Measurements from ENCODE around the gene MCFD2.

Gene MCFD2

DNA sequence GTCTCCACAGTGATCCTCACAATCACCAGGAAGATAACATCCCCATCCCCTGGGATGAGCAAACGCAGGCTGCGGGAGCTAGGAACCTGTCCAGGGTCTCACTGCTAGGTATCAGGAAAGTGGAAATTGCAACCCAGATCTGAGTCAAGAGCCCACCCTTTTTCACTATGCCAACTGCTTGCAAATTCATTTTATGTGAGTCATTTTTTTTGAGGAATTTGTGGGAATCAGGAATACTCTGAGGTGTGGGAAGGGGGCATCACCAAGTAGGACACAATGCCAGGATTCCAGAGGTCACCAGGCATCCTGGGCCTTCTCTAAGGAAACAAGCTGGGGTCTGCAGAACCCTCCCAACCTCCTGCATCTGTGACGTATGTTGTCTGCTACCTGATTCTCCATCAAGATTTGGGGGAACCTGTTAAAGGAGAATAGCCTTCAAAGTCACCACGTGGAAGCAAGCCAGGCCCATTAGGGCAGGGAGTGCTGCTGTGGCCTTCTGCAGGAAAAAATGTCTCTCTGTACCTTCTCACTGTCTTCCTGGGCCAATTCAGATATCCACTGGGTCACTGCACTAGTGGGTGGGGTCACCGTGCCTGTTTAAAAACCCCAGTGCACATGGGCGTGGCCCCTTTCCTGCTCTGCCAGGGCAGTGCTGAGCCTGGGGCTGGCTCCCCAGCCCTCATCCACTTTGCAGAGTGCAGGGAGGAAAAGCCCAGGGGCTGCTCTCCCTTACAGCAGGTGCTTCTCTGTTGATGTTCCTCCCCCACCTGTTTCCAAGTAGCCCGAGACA, 50.2 kb downstream of the MCFD2 start:
- DNase-seq (ENCODE audit: insufficient read length) (no peak), FAIRE-seq (no peak)
- TF ChIP-seq TAF1 (IDR thresholded peaks at IDR 0.05; ENCODE audit: borderline replicate concordance, low read depth, low read length) (no peak), POLR2AphosphoS5 (IDR thresholded peaks at IDR 0.05; ENCODE audit: low read depth, low read length) (no peak), POLR2A (IDR thresholded peaks at IDR 0.05; ENCODE audit: low read depth, low read length) (no peak)

DNA sequence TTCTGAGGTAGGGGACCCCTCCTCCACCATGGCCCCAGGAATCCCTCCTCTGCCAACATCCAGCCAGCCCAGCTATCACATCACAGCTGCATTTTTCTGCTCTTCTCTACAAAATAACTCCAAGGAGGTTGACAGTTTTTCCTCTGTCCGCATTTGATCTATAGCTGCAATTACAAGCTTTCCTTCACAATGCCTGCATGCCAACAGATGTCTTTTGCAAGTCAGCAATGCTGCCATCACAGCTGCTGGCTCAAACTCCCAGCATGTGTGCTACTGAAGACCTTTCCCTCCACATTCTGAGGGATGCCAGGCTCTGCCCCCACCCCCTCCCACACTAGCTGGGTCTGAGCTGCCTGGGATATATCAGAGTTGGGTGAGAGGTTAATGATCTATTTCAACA, 51.7 kb downstream of the MCFD2 start:
- DNase-seq (ENCODE audit: insufficient read length) (no peak), FAIRE-seq (no peak)
- TF ChIP-seq POLR2A (IDR thresholded peaks at IDR 0.05; ENCODE audit: low read depth, low read length) (no peak), TAF1 (IDR thresholded peaks at IDR 0.05; ENCODE audit: borderline replicate concordance, low read depth, low read length) (no peak), POLR2AphosphoS5 (IDR thresholded peaks at IDR 0.05; ENCODE audit: low read depth, low read length) (no peak)

DNA sequence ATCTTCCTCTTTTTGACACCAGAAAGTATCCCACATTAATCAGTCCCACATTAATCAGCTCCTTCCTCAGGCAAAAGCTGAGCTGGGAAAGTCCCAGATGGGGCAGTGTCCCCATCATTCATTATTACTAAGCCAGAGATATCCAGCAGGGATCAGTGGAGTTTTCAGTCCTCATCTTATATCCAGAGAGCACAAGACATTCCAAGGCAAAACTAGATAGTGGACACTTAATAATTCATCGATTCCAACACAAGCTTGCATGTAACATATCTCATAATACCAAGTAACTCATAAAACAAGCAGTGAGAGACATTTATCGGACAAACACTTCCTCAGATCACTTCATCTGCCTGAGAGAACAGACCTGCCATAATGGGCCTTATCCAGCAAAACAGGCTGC, 53.1 kb downstream of the MCFD2 start:
- no peak for DNase-seq (ENCODE audit: insufficient read length)
- no peak for FAIRE-seq
- no peak for TF ChIP-seq TAF1 (IDR thresholded peaks at IDR 0.05; ENCODE audit: borderline replicate concordance, low read depth, low read length)
- TF ChIP-seq POLR2A (IDR thresholded peaks at IDR 0.05; ENCODE audit: low read depth, low read length): no peak
- no peak for TF ChIP-seq POLR2AphosphoS5 (IDR thresholded peaks at IDR 0.05; ENCODE audit: low read depth, low read length)

DNA sequence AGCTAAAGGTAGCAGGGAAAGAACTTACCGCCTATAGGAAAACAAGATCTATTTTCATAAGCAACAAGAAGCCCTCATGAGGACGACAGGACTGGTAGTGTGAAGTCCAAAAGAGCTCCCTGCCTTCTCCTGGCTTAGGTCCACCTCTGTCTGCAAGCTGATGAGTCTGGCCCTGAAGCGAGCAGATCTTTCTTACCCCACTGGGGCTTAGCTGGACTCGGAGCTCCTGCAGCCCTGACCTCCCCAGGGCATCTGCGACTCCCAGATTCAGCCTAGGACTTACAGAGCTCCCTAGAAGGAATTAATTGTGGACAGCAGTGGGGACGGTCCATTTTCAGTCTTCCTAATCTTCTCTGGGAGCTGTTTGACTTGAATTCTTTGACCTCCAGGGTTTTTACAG, 53.7 kb downstream of the MCFD2 start:
- FAIRE-seq (no peak), DNase-seq (ENCODE audit: insufficient read length) (no peak)

DNA sequence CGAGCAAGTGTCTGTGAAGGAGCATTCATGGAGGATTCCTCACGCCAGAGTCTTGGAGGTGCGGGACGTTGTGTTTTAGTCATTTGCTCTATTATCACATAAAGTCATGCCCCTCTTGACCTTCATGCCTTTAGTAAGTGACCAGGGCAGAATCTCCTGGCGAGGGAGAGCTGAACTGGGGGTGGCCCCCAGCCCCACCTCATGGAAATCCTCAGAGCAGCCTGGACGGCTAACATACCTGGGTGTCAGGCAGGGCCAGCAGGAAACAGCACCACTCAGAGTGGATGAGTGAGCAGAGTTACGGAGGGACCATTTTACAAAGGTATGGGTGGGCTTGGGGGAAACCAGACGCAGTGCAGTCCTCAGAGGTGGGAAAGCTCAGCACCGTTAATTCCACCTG, 56.1 kb downstream of the MCFD2 start:
- DNase-seq (ENCODE audit: insufficient read length): no peak
- no peak for FAIRE-seq
- no peak for TF ChIP-seq POLR2AphosphoS5 (IDR thresholded peaks at IDR 0.05; ENCODE audit: low read depth, low read length)
- TF ChIP-seq TAF1 (IDR thresholded peaks at IDR 0.05; ENCODE audit: borderline replicate concordance, low read depth, low read length): no peak
- no peak for TF ChIP-seq POLR2A (IDR thresholded peaks at IDR 0.05; ENCODE audit: low read depth, low read length)

More for the DNA sequence above, 53.7 kb downstream of the MCFD2 start:
- no peak for TF ChIP-seq POLR2A (IDR thresholded peaks at IDR 0.05; ENCODE audit: low read depth, low read length)
- no peak for TF ChIP-seq POLR2AphosphoS5 (IDR thresholded peaks at IDR 0.05; ENCODE audit: low read depth, low read length)
- no peak for TF ChIP-seq TAF1 (IDR thresholded peaks at IDR 0.05; ENCODE audit: borderline replicate concordance, low read depth, low read length)

DNA sequence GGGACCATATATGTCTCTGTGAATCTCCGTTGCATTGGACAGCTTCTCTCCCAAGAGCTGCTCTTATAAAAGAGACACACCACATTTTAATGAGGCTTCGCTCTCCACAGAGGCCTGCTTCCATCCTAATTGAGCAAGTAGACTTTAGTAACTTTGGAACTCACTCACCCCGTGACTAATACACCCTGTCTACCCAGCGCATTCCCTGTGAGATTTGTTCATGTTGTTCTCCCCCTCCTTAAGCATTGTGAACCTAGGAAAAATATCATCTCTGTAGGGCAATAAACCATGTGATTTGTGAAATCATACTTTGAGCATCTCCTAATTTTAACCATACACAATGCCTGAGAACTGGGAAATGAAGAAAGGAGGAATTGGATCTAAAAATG, 56.9 kb downstream of the MCFD2 start:
- DNase-seq (ENCODE audit: insufficient read length) (no peak), FAIRE-seq (no peak)
- no peak for TF ChIP-seq POLR2A (IDR thresholded peaks at IDR 0.05; ENCODE audit: low read depth, low read length)
- no peak for TF ChIP-seq POLR2AphosphoS5 (IDR thresholded peaks at IDR 0.05; ENCODE audit: low read depth, low read length)
- no peak for TF ChIP-seq TAF1 (IDR thresholded peaks at IDR 0.05; ENCODE audit: borderline replicate concordance, low read depth, low read length)

DNA sequence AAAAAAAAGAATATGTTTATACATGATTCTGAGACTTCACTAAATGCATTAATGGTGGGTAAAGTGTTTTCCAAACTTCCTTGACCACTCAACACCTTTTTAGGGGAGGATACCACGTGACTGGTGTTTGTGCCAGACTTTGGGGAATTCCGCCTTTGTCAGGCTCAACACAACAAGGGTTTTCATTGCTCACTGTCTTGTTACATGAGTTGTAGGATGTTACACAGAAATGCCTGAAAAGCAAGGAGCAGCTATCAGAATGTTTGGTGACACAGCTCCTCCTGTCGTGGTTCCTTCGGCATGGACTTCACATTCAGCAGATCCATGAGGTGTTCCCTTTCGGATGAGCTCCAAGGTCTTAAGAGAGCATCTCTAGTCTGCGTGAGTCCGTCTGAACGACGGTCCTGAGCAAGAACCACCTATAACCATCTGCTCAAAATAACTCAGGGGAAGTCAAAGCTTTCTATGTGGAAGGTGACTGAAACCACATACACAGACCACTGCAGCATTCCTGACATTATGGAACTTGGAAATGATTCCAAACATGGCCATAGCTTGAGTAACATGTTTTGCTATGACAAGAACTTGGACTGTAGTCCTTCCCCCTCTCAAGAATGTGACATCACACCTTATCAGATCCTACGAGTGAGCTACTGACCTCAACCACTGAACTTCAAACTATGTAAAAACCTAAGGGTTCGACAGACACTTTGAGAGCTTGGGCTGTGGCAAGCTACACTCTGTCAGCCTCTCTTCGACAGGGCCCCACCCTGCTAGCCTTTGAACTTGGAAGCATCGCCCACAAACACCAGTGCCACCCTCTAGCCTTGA, 57.5 kb downstream of the MCFD2 start:
- DNase-seq (ENCODE audit: insufficient read length) (no peak), FAIRE-seq (no peak)
- TF ChIP-seq TAF1 (IDR thresholded peaks at IDR 0.05; ENCODE audit: borderline replicate concordance, low read depth, low read length): no peak
- TF ChIP-seq POLR2AphosphoS5 (IDR thresholded peaks at IDR 0.05; ENCODE audit: low read depth, low read length): no peak
- no peak for TF ChIP-seq POLR2A (IDR thresholded peaks at IDR 0.05; ENCODE audit: low read depth, low read length)

DNA sequence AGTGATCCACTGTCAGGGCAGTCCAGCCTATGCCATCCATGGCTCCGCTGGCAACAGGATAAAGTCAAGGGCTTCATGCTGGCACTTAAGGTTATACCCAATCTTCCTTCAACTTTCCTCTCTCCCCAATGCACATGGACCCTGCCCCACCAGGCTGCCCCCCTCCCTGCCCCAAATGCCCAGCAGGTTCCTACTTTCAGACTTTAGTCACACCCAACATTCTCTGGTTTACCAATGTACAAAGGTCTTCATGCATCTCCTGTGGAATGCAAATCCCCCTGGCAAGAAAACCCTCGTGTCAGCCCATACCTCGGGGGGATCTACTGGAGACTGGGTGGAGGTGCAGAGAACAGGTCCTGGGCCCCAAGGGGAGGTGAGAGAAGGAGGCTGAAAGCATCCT, 59.3 kb downstream of the MCFD2 start:
- FAIRE-seq (no peak), DNase-seq (ENCODE audit: insufficient read length) (no peak)
- TF ChIP-seq TAF1 (IDR thresholded peaks at IDR 0.05; ENCODE audit: borderline replicate concordance, low read depth, low read length) (no peak), POLR2AphosphoS5 (IDR thresholded peaks at IDR 0.05; ENCODE audit: low read depth, low read length) (no peak), POLR2A (IDR thresholded peaks at IDR 0.05; ENCODE audit: low read depth, low read length) (no peak)

DNA sequence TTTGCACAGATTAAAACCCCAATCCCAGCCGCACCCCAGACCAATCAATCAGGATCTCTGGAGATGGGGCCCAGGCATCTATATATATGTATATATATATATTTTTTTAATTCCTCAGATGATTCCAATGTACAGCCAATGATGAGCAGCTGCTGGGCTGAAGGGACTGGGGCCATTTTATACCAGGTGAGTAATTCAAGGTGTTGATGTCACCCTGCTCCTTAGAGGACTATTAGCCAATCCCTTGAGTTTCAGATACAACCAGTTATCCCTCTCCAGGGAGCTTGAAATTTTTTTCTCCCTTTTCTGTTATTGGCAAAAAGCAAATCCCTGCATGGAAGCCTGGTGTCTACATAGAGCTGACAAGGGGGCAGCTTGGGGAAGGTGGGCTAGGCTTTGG, 59.8 kb downstream of the MCFD2 start:
- no peak for FAIRE-seq
- no peak for DNase-seq (ENCODE audit: insufficient read length)

DNA sequence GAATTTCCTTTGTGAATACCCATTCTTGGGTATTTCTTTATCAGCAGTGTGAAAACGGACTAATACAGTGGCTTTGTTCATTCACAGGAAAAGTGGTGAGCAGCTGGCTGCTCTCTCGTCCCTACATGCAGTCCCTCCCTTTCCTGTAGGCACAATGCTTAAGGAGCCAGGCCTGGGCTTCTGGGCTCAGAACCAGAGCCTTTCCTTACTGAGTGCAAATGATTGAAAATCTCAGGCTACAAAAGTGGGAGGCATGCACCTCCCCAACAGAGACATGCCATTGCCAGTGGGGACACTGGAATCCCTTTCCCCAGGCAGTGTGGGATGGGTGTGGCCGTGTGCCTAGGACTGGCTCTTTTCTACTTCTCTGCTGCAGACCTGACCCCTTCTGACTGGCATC, 61.3 kb downstream of the MCFD2 start:
- no peak for FAIRE-seq
- no peak for TF ChIP-seq TAF1 (IDR thresholded peaks at IDR 0.05; ENCODE audit: borderline replicate concordance, low read depth, low read length)
- TF ChIP-seq POLR2A (IDR thresholded peaks at IDR 0.05; ENCODE audit: low read depth, low read length): no peak
- TF ChIP-seq POLR2AphosphoS5 (IDR thresholded peaks at IDR 0.05; ENCODE audit: low read depth, low read length): no peak
- no peak for DNase-seq (ENCODE audit: insufficient read length)

More for the DNA sequence above, 59.8 kb downstream of the MCFD2 start:
- TF ChIP-seq POLR2AphosphoS5 (IDR thresholded peaks at IDR 0.05; ENCODE audit: low read depth, low read length) (no peak), TAF1 (IDR thresholded peaks at IDR 0.05; ENCODE audit: borderline replicate concordance, low read depth, low read length) (no peak), POLR2A (IDR thresholded peaks at IDR 0.05; ENCODE audit: low read depth, low read length) (no peak)

DNA sequence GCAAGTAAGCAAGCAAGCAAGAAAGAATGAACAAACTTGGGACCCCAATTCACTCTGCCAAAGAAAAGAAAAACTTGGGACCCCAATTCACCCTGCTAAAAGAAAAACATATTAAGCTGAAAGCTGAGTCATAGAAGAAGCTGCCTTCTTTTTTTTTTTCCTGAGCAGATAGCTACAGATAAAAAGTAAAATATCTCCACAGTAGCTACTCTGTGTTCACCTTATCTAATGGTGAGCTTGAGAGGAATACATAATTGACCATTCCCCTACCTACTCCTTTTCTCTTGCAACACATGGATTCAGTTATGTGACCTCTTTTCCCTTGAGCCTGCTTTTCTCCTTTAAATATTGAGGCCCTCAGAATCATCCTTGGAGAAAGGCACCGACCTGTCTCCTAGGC, 63.0 kb downstream of the MCFD2 start:
- DNase-seq (ENCODE audit: insufficient read length) (no peak), FAIRE-seq (no peak)
- TF ChIP-seq TAF1 (IDR thresholded peaks at IDR 0.05; ENCODE audit: borderline replicate concordance, low read depth, low read length): no peak
- TF ChIP-seq POLR2A (IDR thresholded peaks at IDR 0.05; ENCODE audit: low read depth, low read length): no peak
- no peak for TF ChIP-seq POLR2AphosphoS5 (IDR thresholded peaks at IDR 0.05; ENCODE audit: low read depth, low read length)

DNA sequence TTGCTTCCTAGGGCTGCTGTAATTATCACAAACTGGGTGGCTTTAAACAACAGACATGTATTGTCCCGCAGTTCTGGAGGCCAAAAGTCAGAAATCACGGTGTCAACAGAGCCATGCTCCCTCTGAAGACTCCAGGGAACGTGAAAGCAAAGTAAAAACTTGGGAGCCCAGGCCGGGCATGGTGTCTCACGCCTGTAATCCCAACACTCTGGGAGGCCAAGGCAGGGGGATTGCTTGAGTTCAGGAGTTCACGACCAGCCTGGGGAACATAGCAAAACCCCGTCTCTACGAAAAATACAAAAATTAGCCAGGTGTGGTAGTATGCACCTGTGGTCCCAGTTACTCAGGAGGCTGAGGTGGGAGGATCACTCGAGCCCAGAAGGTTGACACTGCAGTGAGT, 63.5 kb downstream of the MCFD2 start:
- no peak for TF ChIP-seq POLR2AphosphoS5 (IDR thresholded peaks at IDR 0.05; ENCODE audit: low read depth, low read length)
- TF ChIP-seq POLR2A (IDR thresholded peaks at IDR 0.05; ENCODE audit: low read depth, low read length): no peak
- TF ChIP-seq TAF1 (IDR thresholded peaks at IDR 0.05; ENCODE audit: borderline replicate concordance, low read depth, low read length): no peak
- DNase-seq (ENCODE audit: insufficient read length) (no peak), FAIRE-seq (no peak)

Data from GM12892 (cell line).